Tibial artery (tissue), 4 donors: ENCODE measurements around the gene MCC.

Experiments used
- DNase-seq, 2 donors: peaks; one replicate each; pipeline ENCODE4 v3.0.0-alpha.2; 2019
- H3K27ac ChIP-seq, 2 donors: fragments of 200-600 bp; sonication (generic) in 1 of 2; 1 replicate in 1 of 2; 2 replicates in 1 of 2; pipeline ENCODE4 v1.5.1; 2018 to 2019; ENCODE audit warnings: mild to moderate bottlenecking in 1 of 2
- H3K27me3 ChIP-seq, 2 donors: fragments of 200-600 bp; sonication (generic) in 1 of 2; one replicate each; pipeline versions ENCODE4 v1.5.1 to v1.6.0; 2016 to 2019
- H3K36me3 ChIP-seq, 3 donors: fragments of 200-600 bp; sonication (generic) in 2 of 3; one replicate each; pipeline ENCODE4 v1.5.1; 2016 to 2019; ENCODE audit warnings: mild to moderate bottlenecking in 2 of 3
- H3K4me1 ChIP-seq, 4 donors: fragments of 200-600 bp; sonication (generic) in 2 of 4; 1 replicate in 3 of 4; 2 replicates in 1 of 4; pipeline ENCODE4 v1.5.1; 2016 to 2019
- H3K4me3 ChIP-seq, 2 donors: fragments of 200-600 bp; sonication (generic) in 1 of 2; 1 replicate in 1 of 2; 2 replicates in 1 of 2; pipeline ENCODE4 v1.5.1; 2018 to 2019; ENCODE audit warnings: mild to moderate bottlenecking in 2 of 2
- H3K9me3 ChIP-seq, 3 donors: fragments of 200-600 bp; sonication (generic) in 1 of 3; one replicate each; pipeline ENCODE4 v1.5.1; 2016 to 2019
- intact Hi-C: fragments of 100-400 bp; cut with DNase I; formaldehyde crosslinking; loops from one replicate; pipeline ENCODE4 v1.15.0; 2023; ENCODE audit warnings: low total_unique reads
- TF ChIP-seq, protein P1 (sequence below), 2 experiments: fragments of 200-600 bp in 1 of 2; fragments of 450-650 bp in 1 of 2; IDR thresholded peaks; one replicate each; pipeline ENCODE4 v1.5.1; 2017 to 2019; ENCODE audit warnings: antibody characterized with exemption in 2 of 2, mild to moderate bottlenecking in 1 of 2, moderate library complexity in 1 of 2

Gene MCC

GRCh38 chr5:113152380-113152740 lies 335.9 kb downstream of the MCC start:
- Histone ChIP-seq H3K4me1 (no peaks in the 10 kb centered on the region), H3K27me3 (no peaks in the 10 kb centered on the region), H3K27ac (no peak overlapping the region), H3K4me3 (no peak overlapping the region), H3K36me3 (no peaks in the 10 kb centered on the region), H3K9me3 (no peaks in the 10 kb centered on the region)
- intact Hi-C loops = no loop called here
- DNase-seq = no peak
- TF ChIP-seq, protein P1, sequence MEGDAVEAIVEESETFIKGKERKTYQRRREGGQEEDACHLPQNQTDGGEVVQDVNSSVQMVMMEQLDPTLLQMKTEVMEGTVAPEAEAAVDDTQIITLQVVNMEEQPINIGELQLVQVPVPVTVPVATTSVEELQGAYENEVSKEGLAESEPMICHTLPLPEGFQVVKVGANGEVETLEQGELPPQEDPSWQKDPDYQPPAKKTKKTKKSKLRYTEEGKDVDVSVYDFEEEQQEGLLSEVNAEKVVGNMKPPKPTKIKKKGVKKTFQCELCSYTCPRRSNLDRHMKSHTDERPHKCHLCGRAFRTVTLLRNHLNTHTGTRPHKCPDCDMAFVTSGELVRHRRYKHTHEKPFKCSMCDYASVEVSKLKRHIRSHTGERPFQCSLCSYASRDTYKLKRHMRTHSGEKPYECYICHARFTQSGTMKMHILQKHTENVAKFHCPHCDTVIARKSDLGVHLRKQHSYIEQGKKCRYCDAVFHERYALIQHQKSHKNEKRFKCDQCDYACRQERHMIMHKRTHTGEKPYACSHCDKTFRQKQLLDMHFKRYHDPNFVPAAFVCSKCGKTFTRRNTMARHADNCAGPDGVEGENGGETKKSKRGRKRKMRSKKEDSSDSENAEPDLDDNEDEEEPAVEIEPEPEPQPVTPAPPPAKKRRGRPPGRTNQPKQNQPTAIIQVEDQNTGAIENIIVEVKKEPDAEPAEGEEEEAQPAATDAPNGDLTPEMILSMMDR (IDR thresholded peaks at IDR 0.05) = no peak

DNA sequence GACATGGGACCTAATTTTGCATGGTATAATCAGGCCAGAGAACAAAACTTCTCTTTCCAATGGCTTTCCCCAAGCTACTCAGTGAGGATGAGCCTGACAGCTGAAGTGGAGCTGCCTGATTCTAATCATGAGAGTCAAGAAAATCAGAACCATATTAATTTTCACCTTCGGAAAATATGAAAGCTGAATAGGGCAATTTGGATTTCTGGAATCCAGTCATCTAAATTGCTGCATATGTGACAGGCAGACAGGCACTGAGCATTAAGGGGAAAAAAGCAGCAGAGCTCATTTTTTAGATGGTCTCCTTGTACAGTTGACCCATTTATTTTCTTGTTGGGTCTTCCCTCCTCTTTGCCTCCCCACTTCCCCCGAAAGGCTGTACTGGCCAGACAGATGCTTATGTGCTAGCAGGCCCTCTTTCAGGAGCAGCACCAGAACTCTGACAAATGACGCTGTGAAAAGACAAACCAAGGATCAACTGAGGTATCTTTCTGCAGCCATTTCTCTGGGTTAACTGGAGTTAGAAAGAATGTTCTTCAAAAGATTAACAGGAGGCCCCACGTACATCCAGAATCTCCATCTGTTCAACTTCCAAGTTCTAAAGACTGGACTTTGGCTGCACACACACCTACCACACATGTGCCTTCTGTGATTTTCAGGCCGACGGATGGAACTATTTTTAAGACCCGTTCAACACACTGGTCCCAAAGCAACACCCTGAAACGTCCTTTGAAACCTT lies 336.4 kb downstream of the MCC start:
- TF ChIP-seq, protein P1 (IDR thresholded peaks at IDR 0.05) = no peak

GRCh38 chr5:113150821-113151220 lies 337.4 kb downstream of the MCC start:
- Histone ChIP-seq H3K4me3 (no peak overlapping the region), H3K4me1 (no peaks in the 10 kb centered on the region), H3K27me3 (no peaks in the 10 kb centered on the region), H3K27ac (no peak overlapping the region), H3K9me3 (no peaks in the 10 kb centered on the region), H3K36me3 (no peaks in the 10 kb centered on the region)
- intact Hi-C loops = no loop called here
- no peak for DNase-seq
- TF ChIP-seq, protein P1 (IDR thresholded peaks at IDR 0.05) = no peak

More for the DNA sequence above, 336.4 kb downstream of the MCC start:
- intact Hi-C loops = no loop called here
- H3K27me3 ChIP-seq = no peaks in the 10 kb centered on the region
- DNase-seq = no peak
- H3K27ac ChIP-seq = no peak overlapping the region
- H3K4me3 ChIP-seq = no peak overlapping the region
- no peaks in the 10 kb centered on the region for H3K36me3 ChIP-seq
- no peaks in the 10 kb centered on the region for H3K9me3 ChIP-seq
- no peaks in the 10 kb centered on the region for H3K4me1 ChIP-seq

- intact Hi-C loops = no loop called here
- H3K27ac ChIP-seq = no peak overlapping the region
Measured at GRCh38 chr5:113150221-113150620, 338.0 kb downstream of the MCC start.

DNA sequence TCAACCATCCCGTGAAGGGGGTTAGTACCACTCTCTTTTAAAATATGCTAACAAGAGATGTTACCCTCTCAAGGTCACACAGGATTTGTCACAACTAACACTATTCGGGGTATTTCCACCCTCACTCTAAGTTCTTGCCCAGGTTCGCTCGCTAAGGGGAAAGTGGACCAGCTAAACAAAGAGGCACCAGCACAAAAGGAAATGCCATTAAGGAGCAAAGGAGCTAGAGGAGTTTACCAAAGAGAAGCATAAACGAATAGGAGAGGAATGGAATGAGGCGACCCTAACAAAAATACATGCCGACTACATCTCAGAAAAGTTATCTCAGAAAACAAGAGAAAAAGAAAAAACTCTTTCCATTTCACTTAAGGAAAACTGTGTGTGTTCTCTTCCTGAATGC lies 340.7 kb downstream of the MCC start:
- intact Hi-C loops = no loop called here

More at GRCh38 chr5:113150221-113150620, 338.0 kb downstream of the MCC start:
- Histone ChIP-seq H3K4me3 (no peak overlapping the region), H3K27me3 (no peaks in the 10 kb centered on the region), H3K4me1 (no peaks in the 10 kb centered on the region), H3K9me3 (no peaks in the 10 kb centered on the region), H3K36me3 (no peaks in the 10 kb centered on the region)
- DNase-seq = no peak
- TF ChIP-seq, protein P1 (IDR thresholded peaks at IDR 0.05) = no peak

More for the DNA sequence above, 340.7 kb downstream of the MCC start:
- H3K27ac ChIP-seq = no peak overlapping the region
- H3K9me3 ChIP-seq = no peaks in the 10 kb centered on the region
- DNase-seq = no peak
- H3K27me3 ChIP-seq = no peaks in the 10 kb centered on the region
- H3K36me3 ChIP-seq = no peaks in the 10 kb centered on the region
- H3K4me3 ChIP-seq = no peak overlapping the region
- TF ChIP-seq, protein P1 (IDR thresholded peaks at IDR 0.05) = no peak
- H3K4me1 ChIP-seq = no peaks in the 10 kb centered on the region
